Upper lobe of left lung (tissue), 4 donors: ENCODE measurements around the gene PRKG1.

ENCODE experiments used
- CTCF ChIP-seq, 6 experiments: fragments of 450-650 bp in 4 of 6; fragments of 200-600 bp in 2 of 6; sonication (generic) in 2 of 6; IDR thresholded peaks; one replicate each; pipeline ENCODE4 v1.5.1; 2016 to 2019; ENCODE audit warnings: antibody characterized with exemption in 6 of 6
- POLR2A ChIP-seq, 4 donors: fragments of 450-650 bp; IDR thresholded peaks; one replicate each; pipeline ENCODE4 v1.5.1; 2016 to 2017; ENCODE audit warnings: antibody characterized with exemption in 4 of 4, mild to moderate bottlenecking in 2 of 4
- POLR2AphosphoS5 ChIP-seq, 2 donors: sonication (generic); formaldehyde crosslinking; IDR thresholded peaks; one replicate each; pipeline ENCODE4 v1.5.1; 2017; ENCODE audit warnings: antibody characterized with exemption in 2 of 2

GRCh38 chr10:51047857-51048256, 26.4 kb upstream of the PRKG1 start:
- TF ChIP-seq CTCF (IDR thresholded peaks at IDR 0.05), result no peak
- TF ChIP-seq POLR2A (IDR thresholded peaks at IDR 0.05), result no peak
- no peak for TF ChIP-seq POLR2AphosphoS5 (IDR thresholded peaks at IDR 0.05)
